H1 (cell line): ENCODE measurements around the gene PPIG. TPM values are rescaled to one million over a fixed set of nuclear protein-coding genes. Genes with fewer than 3 reads are reported as not detected.

Source experiments
- CTCF ChIA-PET: fragments of 300-600 bp; sonication (Branson Sonifier 250); formaldehyde crosslinking; loops from one replicate; lab custom pipeline; 2021; ENCODE audit not compliant: partially characterized antibody; lab: Charles Lee
- POLR2A ChIA-PET: fragments of 300-600 bp; sonication (Branson Sonifier 250); formaldehyde crosslinking; loops from one replicate; lab custom pipeline; 2021; ENCODE audit warnings: inconsistent platforms; ENCODE audit not compliant: partially characterized antibody; lab: Charles Lee
- DNase-seq, 2 experiments: peaks; one replicate each; pipeline versions ENCODE4 v3.0.0 to v3.0.0-alpha.2; 2010 to 2022; ENCODE audit warnings: low spot score in 2 of 2, low read depth in 1 of 2, mixed read lengths in 1 of 2
- FAIRE-seq: peaks from 2 replicates; lab custom pipeline; 2011; peaks lifted over from hg19 to GRCh38; lab: Jason Lieb, UNC
- H2AFZ ChIP-seq: 2 replicates; pipeline ENCODE4 v1.8.1; 2012; ENCODE audit warnings: low read length, inconsistent platforms
- H2AK5ac ChIP-seq: 2 replicates; pipeline ENCODE4 v1.6.1; 2013; ENCODE audit warnings: low read depth, low read length
- H2BK120ac ChIP-seq: replicated peaks from 2 replicates; pipeline ENCODE3; 2013; ENCODE audit warnings: low read depth, low read length, inconsistent platforms
- H2BK12ac ChIP-seq: 2 replicates; pipeline ENCODE4 v1.6.1; 2013; ENCODE audit warnings: low read depth, low read length
- H2BK15ac ChIP-seq: 2 replicates; pipeline ENCODE4 v1.6.1; 2013; ENCODE audit warnings: low read length
- H2BK20ac ChIP-seq: 2 replicates; pipeline ENCODE4 v1.6.1; 2013; ENCODE audit warnings: low read length
- H2BK5ac ChIP-seq: 2 replicates; pipeline ENCODE4 v1.6.1; 2013; ENCODE audit warnings: low read depth, low read length
- H3K14ac ChIP-seq: 2 replicates; pipeline ENCODE4 v1.6.1; 2013; ENCODE audit warnings: inconsistent platforms; ENCODE audit not compliant: insufficient read length
- H3K18ac ChIP-seq: 2 replicates; pipeline ENCODE4 v1.6.1; 2013; ENCODE audit warnings: low read length; ENCODE audit errors: extremely low read depth
- H3K23ac ChIP-seq: 2 replicates; pipeline ENCODE4 v1.6.1; 2013; ENCODE audit warnings: inconsistent platforms; ENCODE audit not compliant: insufficient read length
- H3K23me2 ChIP-seq: 2 replicates; pipeline ENCODE4 v1.6.1; 2013; ENCODE audit warnings: low read depth, low read length
- H3K27ac ChIP-seq: 2 replicates; pipeline ENCODE4 v1.6.1; 2011; ENCODE audit warnings: low read depth, low read length, inconsistent platforms
- H3K27me3 ChIP-seq, 4 experiments: replicated peaks in 1 of 4; 1 replicate in 1 of 4; 2 replicates in 3 of 4; pipeline versions ENCODE4 v1.6.1 to v1.8.1; 2011 to 2013; ENCODE audit warnings: low read length in 3 of 4, mild to moderate bottlenecking in 3 of 4, inconsistent platforms in 2 of 4, mixed read lengths in 2 of 4, moderate library complexity in 1 of 4; ENCODE audit not compliant: control insufficient read depth in 3 of 4, insufficient read depth in 3 of 4; ENCODE audit errors: extremely low read depth in 1 of 4
- H3K36me3 ChIP-seq, 4 experiments: 2 replicates each; pipeline versions ENCODE4 v1.6.1 to v1.8.1; 2011 to 2013; ENCODE audit warnings: mild to moderate bottlenecking in 4 of 4, low read length in 3 of 4, moderate library complexity in 2 of 4, control low read depth in 1 of 4, inconsistent platforms in 1 of 4; ENCODE audit not compliant: insufficient read depth in 4 of 4, control insufficient read depth in 2 of 4
- H3K4ac ChIP-seq: replicated peaks from 2 replicates; pipeline ENCODE3; 2013; ENCODE audit warnings: low read length, low read depth, mixed read lengths, inconsistent platforms; ENCODE audit not compliant: insufficient read length
- H3K4me1 ChIP-seq, 4 experiments: replicated peaks in 1 of 4; 1 replicate in 1 of 4; 2 replicates in 3 of 4; pipeline versions ENCODE4 v1.6.1 to v1.8.1; 2011 to 2013; ENCODE audit warnings: low read length in 3 of 4, inconsistent platforms in 2 of 4, mixed read lengths in 1 of 4; ENCODE audit not compliant: insufficient read depth in 4 of 4, control insufficient read depth in 3 of 4
- H3K4me2 ChIP-seq, 2 experiments: 2 replicates each; pipeline versions ENCODE4 v1.6.1 to v1.8.1; 2011 to 2013; ENCODE audit warnings: low read depth in 2 of 2, low read length in 2 of 2, control low read depth in 1 of 2, inconsistent platforms in 1 of 2, mild to moderate bottlenecking in 1 of 2; ENCODE audit not compliant: insufficient read depth in 1 of 2
- H3K4me3 ChIP-seq, 4 experiments: fragments of 200-600, 300-600 bp in 1 of 4; sonication (generic), shearing (Covaris generic), sonication (Bioruptor Twin) in 1 of 4; 2 replicates each; pipeline versions ENCODE4 v1.5.1 to v1.8.1; 2011 to 2016; ENCODE audit warnings: low read length in 4 of 4, low read depth in 3 of 4, control low read depth in 2 of 4, inconsistent platforms in 2 of 4, mild to moderate bottlenecking in 2 of 4, mixed read lengths in 1 of 4, moderate library complexity in 1 of 4; ENCODE audit not compliant: insufficient read depth in 2 of 4; ENCODE audit errors: extremely low read depth in 1 of 4
- H3K56ac ChIP-seq: replicated peaks from 2 replicates; pipeline ENCODE3; 2013; ENCODE audit warnings: low read depth, mild to moderate bottlenecking, mixed read lengths, low read length, inconsistent platforms; ENCODE audit not compliant: insufficient read length
- H3K79me1 ChIP-seq: 2 replicates; pipeline ENCODE4 v1.6.1; 2013; ENCODE audit warnings: low read depth, low read length, control low read depth
- H3K79me2 ChIP-seq, 2 experiments: 2 replicates each; pipeline versions ENCODE4 v1.6.1 to v1.8.1; 2012 to 2013; ENCODE audit warnings: low read length in 2 of 2, mild to moderate bottlenecking in 2 of 2, inconsistent platforms in 1 of 2; ENCODE audit not compliant: insufficient read depth in 2 of 2, control insufficient read depth in 1 of 2
- H3K9ac ChIP-seq, 4 experiments: replicated peaks in 1 of 4; 1 replicate in 1 of 4; 2 replicates in 3 of 4; pipeline versions ENCODE4 v1.6.1 to v1.8.1; 2011 to 2013; ENCODE audit warnings: low read depth in 3 of 4, low read length in 3 of 4, control low read depth in 2 of 4, mild to moderate bottlenecking in 2 of 4, moderate library complexity in 2 of 4, inconsistent platforms in 1 of 4; ENCODE audit errors: extremely low read depth in 1 of 4
- H3K9me3 ChIP-seq, 2 experiments: 2 replicates each; pipeline versions ENCODE4 v1.6.1 to v1.8.1; 2012 to 2013; ENCODE audit warnings: mild to moderate bottlenecking in 2 of 2, moderate library complexity in 2 of 2, control low read depth in 1 of 2, inconsistent platforms in 1 of 2, low read depth in 1 of 2, low read length in 1 of 2, mixed read lengths in 1 of 2; ENCODE audit not compliant: insufficient read depth in 2 of 2
- H4K20me1 ChIP-seq, 2 experiments: replicated peaks in 1 of 2; 2 replicates each; pipeline versions ENCODE3 to v1.8.1; 2011 to 2013; ENCODE audit warnings: inconsistent platforms in 2 of 2, low read length in 2 of 2, mild to moderate bottlenecking in 1 of 2; ENCODE audit not compliant: insufficient read depth in 2 of 2, control insufficient read depth in 1 of 2
- H4K5ac ChIP-seq: 2 replicates; pipeline ENCODE4 v1.6.1; 2013; ENCODE audit warnings: low read length, low read depth, mixed read lengths, inconsistent platforms; ENCODE audit not compliant: insufficient read length
- H4K8ac ChIP-seq: 2 replicates; pipeline ENCODE4 v1.8.0; 2013; ENCODE audit warnings: mild to moderate bottlenecking, moderate library complexity, low read length, inconsistent platforms; ENCODE audit not compliant: insufficient read depth; ENCODE audit errors: extremely low read depth
- H4K91ac ChIP-seq: replicated peaks from 2 replicates; pipeline ENCODE3; 2013; ENCODE audit warnings: low read length, mixed read lengths, inconsistent platforms; ENCODE audit not compliant: insufficient read length
- BACH1 ChIP-seq: IDR thresholded peaks from 2 replicates; pipeline ENCODE4 v1.6.1; 2012; ENCODE audit warnings: low read length, improper control_type of control experiment
- EGR1 ChIP-seq: IDR thresholded peaks from 2 replicates; pipeline ENCODE4 v1.6.1; 2011; ENCODE audit warnings: low read depth, low read length, borderline replicate concordance
- GTF2F1 ChIP-seq: IDR thresholded peaks from 2 replicates; pipeline ENCODE4 v1.6.1; 2012; ENCODE audit warnings: low read depth, low read length, improper control_type of control experiment, borderline replicate concordance
- HDAC2 ChIP-seq, 2 experiments: fragments of 300-600 bp in 1 of 2; sonication (generic) in 1 of 2; IDR thresholded peaks; 2 replicates each; pipeline ENCODE4 v1.6.1; 2011 to 2012; ENCODE audit warnings: low read depth in 2 of 2, low read length in 2 of 2, mild to moderate bottlenecking in 2 of 2, moderate library complexity in 2 of 2, borderline replicate concordance in 1 of 2, inconsistent platforms in 1 of 2
- NANOG ChIP-seq: IDR thresholded peaks from 2 replicates; pipeline ENCODE4 v1.6.1; 2011; ENCODE audit warnings: low read length, low read depth, mild to moderate bottlenecking, inconsistent platforms; ENCODE audit not compliant: insufficient read depth, poor library complexity, severe bottlenecking
- POU5F1 ChIP-seq: IDR thresholded peaks from 2 replicates; pipeline ENCODE4 v1.6.1; 2011; ENCODE audit warnings: low read depth, mild to moderate bottlenecking, low read length, moderate library complexity
- RBBP5 ChIP-seq: IDR thresholded peaks from 2 replicates; pipeline ENCODE4 v1.7.1; 2012; ENCODE audit warnings: low read depth, mild to moderate bottlenecking, inconsistent platforms, low read length, moderate library complexity, borderline replicate concordance
- RXRA ChIP-seq: IDR thresholded peaks from 2 replicates; pipeline ENCODE4 v1.6.1; 2011; ENCODE audit warnings: low read depth, mild to moderate bottlenecking, low read length, moderate library complexity; ENCODE audit not compliant: insufficient read depth
- SAP30 ChIP-seq: fragments of 300-600 bp; sonication (generic); IDR thresholded peaks from 2 replicates; pipeline ENCODE4 v1.7.1; 2012; ENCODE audit warnings: low read length, moderate library complexity, mild to moderate bottlenecking, inconsistent platforms; ENCODE audit not compliant: insufficient read depth, insufficient replicate concordance
- SIX5 ChIP-seq: IDR thresholded peaks from 2 replicates; pipeline ENCODE4 v1.6.1; 2011; ENCODE audit warnings: mild to moderate bottlenecking, low read depth, low read length
- TAF7 ChIP-seq: optimal IDR thresholded peaks from 2 replicates; pipeline ENCODE3; 2011; ENCODE audit warnings: low read depth, mild to moderate bottlenecking, inconsistent platforms, low read length, moderate library complexity, borderline replicate concordance
- ZNF274 ChIP-seq: IDR thresholded peaks from 2 replicates; pipeline ENCODE4 v1.7.0; 2012; ENCODE audit warnings: low read length, borderline replicate concordance; ENCODE audit errors: extremely low read depth
- WGBS, 2 experiments: shearing (Covaris generic) in 1 of 2; methylation state at CpG; one replicate each; pipeline versions ENCODE4 v1.1.6 to v1.1.7; 2013 to 2015; ENCODE audit warnings: low lambda C conversion rate in 2 of 2, mixed read lengths in 2 of 2, inconsistent platforms in 1 of 2, low coverage in 1 of 2, missing lambda C conversion rate in 1 of 2; ENCODE audit not compliant: insufficient replicate concordance in 2 of 2, insufficient coverage in 1 of 2, insufficient read length in 1 of 2; ENCODE audit errors: extremely low coverage in 1 of 2, missing lambda C conversion rate in 1 of 2; 5-methylcytosine and 5-hydroxymethylcytosine counted together
- polyA plus RNA-seq, 7 experiments: library from polyadenylated mRNA; depleted of rRNA in 3 of 7; stranded (reverse) in 5 of 7; unstranded in 2 of 7; fragments of >200 nt in 5 of 7; fragments of 200-250 nt in 2 of 7; gene quantifications; 1 replicate in 5 of 7; 2 replicates in 1 of 7; 4 replicates in 1 of 7; pipeline versions ENCODE4 v1.2.1 to v1.2.3, GENCODE V29; 2011 to 2013; ENCODE audit warnings: missing spikeins in 2 of 7, mixed read lengths in 2 of 7
- total RNA-seq: library from RNA; stranded (reverse); fragmentation: NEBNext Ultra II Directional; extraction: Animal tissue kit (Norgen Biotek cat#: 25700); gene quantifications from 2 replicates; pipeline ENCODE4 v1.2.1, GENCODE V29; 2021
- TF ChIP-seq, protein P1 (sequence below): IDR thresholded peaks from 2 replicates; pipeline ENCODE4 v1.6.1; 2012; ENCODE audit warnings: inconsistent platforms

PPIG gene
- total and polyA plus RNA-seq, 2 of the 8 experiments (the other 6 are each of a cell fraction or from before 2014, with no cell fraction given) = 14.7 to 71.0 TPM

GRCh38 chr2:169562519-169562918 lies 21.6 kb upstream of the PPIG start:
- FAIRE-seq (no peak), DNase-seq (no peak)
- no peak overlapping the region for H3K56ac ChIP-seq
- no peak overlapping the region for H2BK5ac ChIP-seq
- no peak overlapping the region for H3K18ac ChIP-seq
- no peak overlapping the region for H2AFZ ChIP-seq
- ChIA-PET POLR2A (interaction anchor here (0.7 to 1.4 kb wide), 4 partner anchors 11 to 36 kb away, joined by 3 to 6 read pairs (median 4); partner anchors contain the start of genes FASTKD1 and PPIG), CTCF (interaction anchor here (0.8 to 0.9 kb wide), 2 partner anchors 10 to 44 kb away, joined by 3 to 4 read pairs; no protein-coding TSS in a partner anchor)
- no peak overlapping the region for H3K4ac ChIP-seq
- H3K9me3 ChIP-seq = no peaks in the 10 kb centered on the region
- H3K4me3 ChIP-seq = no peak overlapping the region
- no peaks in the 10 kb centered on the region for H3K79me2 ChIP-seq
- H2BK20ac ChIP-seq = no peak overlapping the region
- H2BK120ac ChIP-seq = no peak overlapping the region
- H3K23ac ChIP-seq = no peak overlapping the region
- no peaks in the 10 kb centered on the region for H3K79me1 ChIP-seq
- H3K27ac ChIP-seq = no peak overlapping the region
- peaks cover 0 to 27% (median 2%) of the 10 kb centered on the region in 4 experiments; a peak in 3 of 8 replicates for H3K36me3 ChIP-seq
- no peak overlapping the region for H3K14ac ChIP-seq
- H4K20me1 ChIP-seq = peaks cover 0 to 2% of the 10 kb centered on the region in 2 experiments
- no peak overlapping the region for H3K9ac ChIP-seq
- 94% methylated on average over 2 of the region's 2 CpGs; no CpG with 5 or more reads in 1 of the 2 experiments for WGBS, 2 experiments
- no peak overlapping the region for H4K5ac ChIP-seq
- H3K23me2 ChIP-seq = no peaks in the 10 kb centered on the region
- H4K8ac ChIP-seq = no peak overlapping the region
- H2BK15ac ChIP-seq = no peak overlapping the region
- no peak for TF ChIP-seq HDAC2 (IDR thresholded peaks at IDR 0.05; ENCODE audit: borderline replicate concordance in 1 of 2, low read depth in 2 of 2, low read length in 2 of 2)
- TF ChIP-seq GTF2F1 = no peak
- TF ChIP-seq RXRA = no peak
- TF ChIP-seq SAP30 = no peak
- TF ChIP-seq POU5F1 = no peak
- TF ChIP-seq SIX5 = no peak
- TF ChIP-seq EGR1 = no peak
- no peak for TF ChIP-seq ZNF274
- no peak for TF ChIP-seq TAF7
- TF ChIP-seq, protein P1, sequence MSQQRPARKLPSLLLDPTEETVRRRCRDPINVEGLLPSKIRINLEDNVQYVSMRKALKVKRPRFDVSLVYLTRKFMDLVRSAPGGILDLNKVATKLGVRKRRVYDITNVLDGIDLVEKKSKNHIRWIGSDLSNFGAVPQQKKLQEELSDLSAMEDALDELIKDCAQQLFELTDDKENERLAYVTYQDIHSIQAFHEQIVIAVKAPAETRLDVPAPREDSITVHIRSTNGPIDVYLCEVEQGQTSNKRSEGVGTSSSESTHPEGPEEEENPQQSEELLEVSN = no peak
- no peak for TF ChIP-seq NANOG
- TF ChIP-seq BACH1 = no peak
- no peak for TF ChIP-seq RBBP5
- no peaks in the 10 kb centered on the region for H3K4me1 ChIP-seq
- H2AK5ac ChIP-seq = no peak overlapping the region
- no peak overlapping the region for H2BK12ac ChIP-seq
- no peak overlapping the region for H3K4me2 ChIP-seq
- H3K27me3 ChIP-seq = no peaks in the 10 kb centered on the region
- no peak overlapping the region for H4K91ac ChIP-seq
